ENCODE results near the gene STXBP3. TPM values are rescaled to one million over a fixed set of nuclear protein-coding genes. Genes with fewer than 3 reads are reported as not detected.

The STXBP3 gene
- total and polyA plus RNA-seq, 2 of the 4 experiments (the other 2 are of a cell fraction): 19.1 to 19.7 TPM

DNA sequence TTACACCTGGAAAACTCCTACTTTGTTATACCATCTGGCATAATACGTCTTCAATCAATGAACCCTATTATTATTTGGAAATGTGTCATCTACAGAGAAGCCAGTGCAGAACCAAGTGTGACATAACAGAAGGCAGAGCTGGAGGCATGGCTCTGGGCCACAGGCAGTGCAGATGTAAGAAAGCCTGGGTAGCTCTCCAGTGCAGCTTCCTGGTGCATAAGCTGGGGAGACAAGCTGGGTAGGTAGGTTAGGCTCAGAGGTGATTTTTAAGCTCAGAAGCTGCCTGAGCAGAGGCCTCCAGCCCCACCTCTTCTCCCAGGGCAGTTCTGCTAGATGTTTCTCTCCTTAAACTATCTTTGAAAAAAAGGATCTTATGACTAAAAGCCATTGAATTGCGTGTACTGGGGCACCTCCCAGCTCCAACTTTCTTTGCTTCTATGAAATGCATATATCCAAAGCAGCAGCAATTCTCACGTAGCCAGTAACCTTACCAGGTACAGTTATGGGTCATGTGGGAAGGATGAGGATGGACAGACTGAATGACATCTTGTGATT is 79.7 kb downstream of the STXBP3 start:
- H3K27ac ChIP-seq (ENCODE audit: insufficient read depth, low read length): no peak overlapping the region
- ATAC-seq (ENCODE audit: low read depth) (no peak), DNase-seq (no peak)
- no peak overlapping the region for H3K23ac ChIP-seq (ENCODE audit: low read depth, low read length)
- H3K36me3 ChIP-seq (ENCODE audit: control insufficient read depth, insufficient read depth, low read length): no peaks in the 10 kb centered on the region
- H3K4ac ChIP-seq (ENCODE audit: low read depth, low read length): no peak overlapping the region
- no TSS peak for BruUV-seq (replicated peaks)
- H2AK9ac ChIP-seq (replicated peaks; ENCODE audit: low read depth, low read length, poor library complexity): no peak overlapping the region
- H4K8ac ChIP-seq (ENCODE audit: low read depth in 2 of 2, low read length in 2 of 2): no peak overlapping the region
- no peak overlapping the region for H3K18ac ChIP-seq (ENCODE audit: low read depth, low read length)
- intact Hi-C loops (cut with micrococcal nuclease): no loop called here
- H2AFZ ChIP-seq (replicated peaks; ENCODE audit: low read length, poor library complexity): no peak overlapping the region
- TF ChIP-seq BHLHE40 (IDR thresholded peaks at IDR 0.05; ENCODE audit: low read depth, low read length) (no peak), CHD1 (IDR thresholded peaks at IDR 0.05; ENCODE audit: low read depth, low read length) (no peak), CEBPB (IDR thresholded peaks at IDR 0.05; ENCODE audit: low read depth, low read length) (no peak), RAD21 (IDR thresholded peaks at IDR 0.05; ENCODE audit: low read length) (no peak), RFX5 (IDR thresholded peaks at IDR 0.05; ENCODE audit: low read depth, low read length) (no peak), MAZ (IDR thresholded peaks at IDR 0.05; ENCODE audit: borderline replicate concordance, low read depth, low read length) (no peak), SMC3 (IDR thresholded peaks at IDR 0.05; ENCODE audit: low read depth, low read length) (no peak), POLR2A (IDR thresholded peaks at IDR 0.05; ENCODE audit: low read depth, low read length) (no peak), NFE2L2 (IDR thresholded peaks at IDR 0.05; ENCODE audit: low read depth, low read length) (no peak), RCOR1 (IDR thresholded peaks at IDR 0.05; ENCODE audit: insufficient replicate concordance, low read length) (no peak), MAFK (IDR thresholded peaks at IDR 0.05; ENCODE audit: low read depth, low read length) (no peak), MXI1 (IDR thresholded peaks at IDR 0.05; ENCODE audit: borderline replicate concordance, low read depth, low read length) (no peak), FOS (IDR thresholded peaks at IDR 0.05; ENCODE audit: low read depth, low read length) (no peak)
- TF ChIP-seq, protein P1, sequence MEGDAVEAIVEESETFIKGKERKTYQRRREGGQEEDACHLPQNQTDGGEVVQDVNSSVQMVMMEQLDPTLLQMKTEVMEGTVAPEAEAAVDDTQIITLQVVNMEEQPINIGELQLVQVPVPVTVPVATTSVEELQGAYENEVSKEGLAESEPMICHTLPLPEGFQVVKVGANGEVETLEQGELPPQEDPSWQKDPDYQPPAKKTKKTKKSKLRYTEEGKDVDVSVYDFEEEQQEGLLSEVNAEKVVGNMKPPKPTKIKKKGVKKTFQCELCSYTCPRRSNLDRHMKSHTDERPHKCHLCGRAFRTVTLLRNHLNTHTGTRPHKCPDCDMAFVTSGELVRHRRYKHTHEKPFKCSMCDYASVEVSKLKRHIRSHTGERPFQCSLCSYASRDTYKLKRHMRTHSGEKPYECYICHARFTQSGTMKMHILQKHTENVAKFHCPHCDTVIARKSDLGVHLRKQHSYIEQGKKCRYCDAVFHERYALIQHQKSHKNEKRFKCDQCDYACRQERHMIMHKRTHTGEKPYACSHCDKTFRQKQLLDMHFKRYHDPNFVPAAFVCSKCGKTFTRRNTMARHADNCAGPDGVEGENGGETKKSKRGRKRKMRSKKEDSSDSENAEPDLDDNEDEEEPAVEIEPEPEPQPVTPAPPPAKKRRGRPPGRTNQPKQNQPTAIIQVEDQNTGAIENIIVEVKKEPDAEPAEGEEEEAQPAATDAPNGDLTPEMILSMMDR (conservative IDR thresholded peaks at IDR 0.05; ENCODE audit: low read depth, low read length): no peak
- TF ChIP-seq, protein P2, sequence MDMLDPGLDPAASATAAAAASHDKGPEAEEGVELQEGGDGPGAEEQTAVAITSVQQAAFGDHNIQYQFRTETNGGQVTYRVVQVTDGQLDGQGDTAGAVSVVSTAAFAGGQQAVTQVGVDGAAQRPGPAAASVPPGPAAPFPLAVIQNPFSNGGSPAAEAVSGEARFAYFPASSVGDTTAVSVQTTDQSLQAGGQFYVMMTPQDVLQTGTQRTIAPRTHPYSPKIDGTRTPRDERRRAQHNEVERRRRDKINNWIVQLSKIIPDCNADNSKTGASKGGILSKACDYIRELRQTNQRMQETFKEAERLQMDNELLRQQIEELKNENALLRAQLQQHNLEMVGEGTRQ (IDR thresholded peaks at IDR 0.05; ENCODE audit: low read depth, low read length): no peak
- TF ChIP-seq, protein P3, sequence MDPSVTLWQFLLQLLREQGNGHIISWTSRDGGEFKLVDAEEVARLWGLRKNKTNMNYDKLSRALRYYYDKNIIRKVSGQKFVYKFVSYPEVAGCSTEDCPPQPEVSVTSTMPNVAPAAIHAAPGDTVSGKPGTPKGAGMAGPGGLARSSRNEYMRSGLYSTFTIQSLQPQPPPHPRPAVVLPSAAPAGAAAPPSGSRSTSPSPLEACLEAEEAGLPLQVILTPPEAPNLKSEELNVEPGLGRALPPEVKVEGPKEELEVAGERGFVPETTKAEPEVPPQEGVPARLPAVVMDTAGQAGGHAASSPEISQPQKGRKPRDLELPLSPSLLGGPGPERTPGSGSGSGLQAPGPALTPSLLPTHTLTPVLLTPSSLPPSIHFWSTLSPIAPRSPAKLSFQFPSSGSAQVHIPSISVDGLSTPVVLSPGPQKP (IDR thresholded peaks at IDR 0.05; ENCODE audit: borderline replicate concordance, low read depth, low read length): no peak
- peaks cover 15% of the 10 kb centered on the region for H3K4me1 ChIP-seq (ENCODE audit: control insufficient read depth, insufficient read depth, low read length)
- in situ Hi-C loops (cut with MboI; ENCODE audit: low sequenced_read_pairs): no loop called here
- H2BK120ac ChIP-seq (ENCODE audit: low read depth, low read length): no peak overlapping the region
- H2BK15ac ChIP-seq (ENCODE audit: low read depth, low read length): no peak overlapping the region
- no peaks in the 10 kb centered on the region for H3K9me3 ChIP-seq (ENCODE audit: control insufficient read depth, insufficient read depth, low read length)
- no peak overlapping the region for H4K5ac ChIP-seq (ENCODE audit: low read depth, low read length)
- H3K9me1 ChIP-seq (ENCODE audit: insufficient read depth, low read length): peaks cover 12% of the 10 kb centered on the region; the same call in 1 of the 2 replicates
- dilution Hi-C loops (cut with HindIII; ENCODE audit: low sequenced_read_pairs, unreplicated experiment): no loop called here
- no peak overlapping the region for H2AK5ac ChIP-seq (ENCODE audit: low read depth, low read length)
- POLR2A ChIA-PET (ENCODE audit: unreplicated experiment): no interaction called here
- H2BK20ac ChIP-seq (ENCODE audit: low read depth, low read length): no peak overlapping the region
- CTCF ChIA-PET: interaction anchor here (1.0 to 1.1 kb wide), 2 partner anchors 14 to 70 kb away, joined by 3 to 4 read pairs; no protein-coding TSS in a partner anchor
- no peak overlapping the region for H3K4me3 ChIP-seq (ENCODE audit: insufficient read depth, low read depth, low read length)
- no peak overlapping the region for H3K14ac ChIP-seq (replicated peaks; ENCODE audit: low read depth, low read length)
- H3K27me3 ChIP-seq (ENCODE audit: control insufficient read depth, insufficient read depth, low read length): no peaks in the 10 kb centered on the region
- WGBS, 2 experiments (ENCODE audit: extremely low coverage in 2 of 2, insufficient read length in 1 of 2): 83% methylated on average over 1 of the region's 3 CpGs; no CpG with 5 or more reads in 1 of the 2 experiments
- no peaks in the 10 kb centered on the region for H4K20me1 ChIP-seq (ENCODE audit: insufficient read depth, low read length)
- no peak overlapping the region for H3K4me2 ChIP-seq (ENCODE audit: low read depth, low read length)
- no peak overlapping the region for H2BK5ac ChIP-seq (ENCODE audit: low read depth, low read length, poor library complexity, severe bottlenecking)
- peaks cover 0 to 4% of the 10 kb centered on the region in 2 experiments; a peak in 1 of 4 replicates for H3K79me1 ChIP-seq (ENCODE audit: low read depth in 1 of 2, low read length in 2 of 2)
- no peak overlapping the region for H4K91ac ChIP-seq (ENCODE audit: insufficient read depth, low read depth, low read length)
- H3K56ac ChIP-seq (ENCODE audit: extremely low read depth, insufficient read depth, low read length): no peak overlapping the region
- H3K9ac ChIP-seq (ENCODE audit: low read depth, low read length): no peak overlapping the region

Data from IMR-90 (cell line).